GM19239 (cell line): Measurements from ENCODE around the gene GSK3B.
A peak's percentile ranks its signal among the peaks of the same experiment; 100 is the strongest.
"Not testable (repeated sequence)": the region's sequence is repeated elsewhere in the genome, so short reads cannot be mapped to it uniquely, and the experiment has no call there.

Experiments used
- DNase-seq: peaks from one replicate; pipeline ENCODE4 v3.0.0; 2011; ENCODE audit warnings: low spot score; ENCODE audit not compliant: insufficient read length
- FAIRE-seq: peaks from 2 replicates; lab custom pipeline; 2011; peaks lifted over from hg19 to GRCh38; lab: Jason Lieb, UNC

The GSK3B gene

GRCh38 chr3:119894195-119894594 is 200.1 kb downstream of the GSK3B start:
- DNase-seq: no peak
- FAIRE-seq: no peak

GRCh38 chr3:119893769-119894168 is 200.5 kb downstream of the GSK3B start:
- DNase-seq: no peak
- no peak for FAIRE-seq

- FAIRE-seq: peak; percentile 96
Observed at GRCh38 chr3:119891944-119892721, 202.1 kb downstream of the GSK3B start.

GRCh38 chr3:119888681-119889080 is 205.6 kb downstream of the GSK3B start:
- FAIRE-seq, DNase-seq: not testable (repeated sequence)

More at GRCh38 chr3:119891944-119892721, 202.1 kb downstream of the GSK3B start:
- DNase-seq: peak; percentile 9

GRCh38 chr3:119885746-119886530 is 208.3 kb downstream of the GSK3B start:
- DNase-seq: no peak
- FAIRE-seq: no peak

GRCh38 chr3:119884161-119884557 is 210.1 kb downstream of the GSK3B start:
- DNase-seq: no peak
- no peak for FAIRE-seq

- DNase-seq: no peak
- FAIRE-seq: no peak
Observed at GRCh38 chr3:119883461-119884160, 210.6 kb downstream of the GSK3B start.

GRCh38 chr3:119880966-119881365 is 213.3 kb downstream of the GSK3B start:
- no peak for FAIRE-seq
- DNase-seq: no peak

- FAIRE-seq (no peak), DNase-seq (no peak)
Observed at GRCh38 chr3:119873646-119874045, 220.6 kb downstream of the GSK3B start.

GRCh38 chr3:119872773-119873172 is 221.5 kb downstream of the GSK3B start:
- no peak for FAIRE-seq
- DNase-seq: no peak

- DNase-seq: no peak
- peak; percentile 4 for FAIRE-seq
Observed at GRCh38 chr3:119871571-119871970, 222.7 kb downstream of the GSK3B start.

GRCh38 chr3:119870512-119870911 is 223.7 kb downstream of the GSK3B start:
- DNase-seq: no peak
- no peak for FAIRE-seq

GRCh38 chr3:119864476-119864875 is 229.8 kb downstream of the GSK3B start:
- DNase-seq (no peak), FAIRE-seq (no peak)

GRCh38 chr3:119862616-119863015 is 231.6 kb downstream of the GSK3B start:
- DNase-seq (no peak), FAIRE-seq (no peak)

GRCh38 chr3:119861681-119862080 is 232.6 kb downstream of the GSK3B start:
- FAIRE-seq (no peak), DNase-seq (no peak)

- DNase-seq (no peak), FAIRE-seq (no peak)
Observed at GRCh38 chr3:119859728-119860127, 234.5 kb downstream of the GSK3B start.

GRCh38 chr3:119858957-119859356 is 235.3 kb downstream of the GSK3B start:
- FAIRE-seq: no peak

GRCh38 chr3:119856695-119857094 is 237.6 kb downstream of the GSK3B start:
- no peak for DNase-seq
- no peak for FAIRE-seq

More at GRCh38 chr3:119858957-119859356, 235.3 kb downstream of the GSK3B start:
- no peak for DNase-seq

GRCh38 chr3:119849126-119849525 is 245.1 kb downstream of the GSK3B start:
- FAIRE-seq (no peak), DNase-seq (no peak)

GRCh38 chr3:119841808-119842471 is 252.3 kb downstream of the GSK3B start:
- DNase-seq (no peak), FAIRE-seq (no peak)
